WERI-Rb-1 (cell line): ENCODE data around the gene SNUPN.

Experiments
- DNase-seq: peaks from one replicate; pipeline ENCODE4 v3.0.0-alpha.2; 2020
- H3K27ac ChIP-seq: fragments of 250-450 bp; sonication (Bioruptor Pico); 2 replicates; pipeline ENCODE4 v1.5.1; 2020; ENCODE audit warnings: mild to moderate bottlenecking, moderate library complexity
- H3K27me3 ChIP-seq: fragments of 250-450 bp; sonication (Bioruptor Pico); 2 replicates; pipeline ENCODE4 v1.5.1; 2021; ENCODE audit warnings: mild to moderate bottlenecking, low read depth, moderate library complexity; ENCODE audit not compliant: insufficient read depth, severe bottlenecking
- H3K36me3 ChIP-seq: fragments of 250-450 bp; sonication (Bioruptor Pico); 2 replicates; pipeline ENCODE4 v1.5.1; 2020; ENCODE audit warnings: mild to moderate bottlenecking, moderate library complexity
- H3K4me3 ChIP-seq: 2 replicates; pipeline ENCODE4 v1.5.1; 2011; ENCODE audit warnings: low read depth, mild to moderate bottlenecking, control low read depth, low read length
- H3K9me3 ChIP-seq: fragments of 250-450 bp; sonication (Bioruptor Pico); 2 replicates; pipeline ENCODE4 v1.5.1; 2021; ENCODE audit warnings: mild to moderate bottlenecking, moderate library complexity; ENCODE audit not compliant: severe bottlenecking
- CTCF ChIP-seq: IDR thresholded peaks from 2 replicates; pipeline ENCODE4 v1.5.1; 2011; ENCODE audit warnings: low read depth, mild to moderate bottlenecking, control low read depth, inconsistent platforms, low read length

The SNUPN gene

GRCh38 chr15:75641179-75641503 lies 15.6 kb upstream of the SNUPN start:
- Histone ChIP-seq H3K9me3 (no peaks in the 10 kb centered on the region), H3K27ac (no peak overlapping the region), H3K4me3 (peak overlapping the region; percentile 58; the same call in 1 of the 2 replicates), H3K36me3 (peaks cover 16% of the 10 kb centered on the region), H3K27me3 (no peaks in the 10 kb centered on the region)
- no peak for DNase-seq
- no peak for TF ChIP-seq CTCF

- Histone ChIP-seq H3K36me3 (peaks cover 16% of the 10 kb centered on the region), H3K9me3 (no peaks in the 10 kb centered on the region), H3K4me3 (peak overlapping the region; percentile 58), H3K27me3 (no peaks in the 10 kb centered on the region), H3K27ac (peak overlapping the region; percentile 93)
- peak; percentile 31; the same call in 1 of the 2 replicates for TF ChIP-seq CTCF
- DNase-seq: peak; percentile 52
These were observed 15.1 kb upstream of the SNUPN start for GRCh38 chr15:75640483-75641178.

GRCh38 chr15:75639709-75640482 lies 14.4 kb upstream of the SNUPN start, which contains the start of gene IMP3:
Gene IMP3, minus strand, starts transcription at chr15:75640224. Its CDS starts 56 bp downstream, at chr15:75640168.
- Histone ChIP-seq H3K4me3 (peak within 1 kb of the TSS; percentile 58), H3K36me3 (peaks cover 16% of the 10 kb centered on the region), H3K27ac (peak within 1 kb of the TSS; percentile 93), H3K9me3 (no peaks in the 10 kb centered on the region), H3K27me3 (no peaks in the 10 kb centered on the region)
- TF ChIP-seq CTCF: no peak
- peak; percentile 95 for DNase-seq

- peak overlapping the region; percentile 93 for H3K27ac ChIP-seq
- DNase-seq: no peak
These were observed 13.7 kb upstream of the SNUPN start for GRCh38 chr15:75639191-75639708.

More at GRCh38 chr15:75639191-75639708, 13.7 kb upstream of the SNUPN start:
- H3K4me3 ChIP-seq: peak overlapping the region; percentile 58
- no peak for TF ChIP-seq CTCF
- H3K9me3 ChIP-seq: no peaks in the 10 kb centered on the region
- no peaks in the 10 kb centered on the region for H3K27me3 ChIP-seq
- peaks cover 16% of the 10 kb centered on the region for H3K36me3 ChIP-seq
